ENCODE results near the gene KLHL14. TPM values are rescaled to one million over a fixed set of nuclear protein-coding genes. Genes with fewer than 3 reads are reported as not detected.

The KLHL14 gene
- total RNA-seq, 4 donors from 2014 or later, result 0.19 to 0.79 (median 0.40) TPM

- no peak for DNase-seq (ENCODE audit: low spot score)
- no peak for ATAC-seq (ENCODE audit: low FRiP score)
- TF ChIP-seq CTCF (IDR thresholded peaks at IDR 0.05), result no peak
Measured at GRCh38 chr18:32637226-32637625, 135.6 kb downstream of the KLHL14 start.

- ATAC-seq (ENCODE audit: low FRiP score) (no peak), DNase-seq (ENCODE audit: low spot score) (no peak)
- no peak for TF ChIP-seq CTCF (IDR thresholded peaks at IDR 0.05)
Measured at GRCh38 chr18:32634876-32635431, 137.9 kb downstream of the KLHL14 start.

- ATAC-seq (ENCODE audit: low FRiP score) (no peak), DNase-seq (ENCODE audit: low spot score) (no peak)
- no peak for TF ChIP-seq CTCF (IDR thresholded peaks at IDR 0.05)
Measured at GRCh38 chr18:32629981-32630700, 142.7 kb downstream of the KLHL14 start.

- ATAC-seq (ENCODE audit: low FRiP score) (no peak), DNase-seq (ENCODE audit: low spot score) (no peak)
- no peak for TF ChIP-seq CTCF (IDR thresholded peaks at IDR 0.05)
Measured at GRCh38 chr18:32629292-32629691, 143.5 kb downstream of the KLHL14 start.

- ATAC-seq (ENCODE audit: low FRiP score), result no peak
- no peak for DNase-seq (ENCODE audit: low spot score)
- TF ChIP-seq CTCF (IDR thresholded peaks at IDR 0.05), result no peak
Measured at GRCh38 chr18:32624182-32624723, 148.6 kb downstream of the KLHL14 start.

GRCh38 chr18:32623563-32623962, 149.3 kb downstream of the KLHL14 start:
- DNase-seq (ENCODE audit: low spot score), result no peak
- TF ChIP-seq CTCF (IDR thresholded peaks at IDR 0.05), result no peak
- no peak for ATAC-seq (ENCODE audit: low FRiP score)

Small RNA genes lying within 50 kb of the gene (small RNA-seq; reads per million reads assigned to genes)
- not detected for gene AC012123.2
